ENCODE results near the gene MFNG.
"Not testable (repeated sequence)": the region's sequence is repeated elsewhere in the genome, so short reads cannot be mapped to it uniquely, and the experiment has no call there.

The MFNG gene

DNA sequence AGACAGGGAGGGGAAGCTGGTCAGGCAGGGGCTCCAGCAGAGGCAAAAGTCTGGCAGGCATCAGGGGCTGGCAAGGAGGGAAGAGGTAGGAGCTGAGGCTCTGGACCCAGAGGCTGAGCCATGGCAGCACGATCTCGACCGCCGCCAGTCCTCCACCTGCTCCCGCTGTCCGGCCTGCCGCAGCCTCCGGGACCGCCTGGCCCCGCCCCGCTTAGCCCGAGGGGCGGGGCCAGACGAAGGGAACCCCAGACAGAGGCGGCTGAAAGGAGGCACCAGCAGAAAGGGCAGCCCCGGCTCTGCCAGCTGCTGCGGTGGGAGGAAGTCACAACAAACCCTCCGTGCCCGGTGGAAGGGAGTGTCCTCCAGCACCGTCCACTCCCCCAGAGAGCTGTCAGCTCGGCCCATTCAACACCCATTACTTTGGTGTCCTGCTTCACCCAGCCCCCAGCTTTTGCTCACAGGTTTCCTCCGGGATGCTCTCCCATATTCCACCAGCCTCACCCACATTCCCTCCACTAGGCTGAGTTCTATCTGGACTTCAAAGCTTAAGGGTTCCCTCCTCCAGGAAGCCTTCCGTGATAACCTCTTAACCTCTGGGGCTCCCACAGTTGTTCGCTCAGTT lies at the start of gene MFNG:
MFNG (minus strand) TSS at position 161 of the 622 bp plus-strand sequence. CDS start 207 bp downstream, outside the sequence.
- DNase-seq (ENCODE audit: low read depth), result no peak

- no peak for DNase-seq (ENCODE audit: low read depth)
These were observed 49.0 kb upstream of the MFNG start for GRCh38 chr22:37535159-37535558.

DNA sequence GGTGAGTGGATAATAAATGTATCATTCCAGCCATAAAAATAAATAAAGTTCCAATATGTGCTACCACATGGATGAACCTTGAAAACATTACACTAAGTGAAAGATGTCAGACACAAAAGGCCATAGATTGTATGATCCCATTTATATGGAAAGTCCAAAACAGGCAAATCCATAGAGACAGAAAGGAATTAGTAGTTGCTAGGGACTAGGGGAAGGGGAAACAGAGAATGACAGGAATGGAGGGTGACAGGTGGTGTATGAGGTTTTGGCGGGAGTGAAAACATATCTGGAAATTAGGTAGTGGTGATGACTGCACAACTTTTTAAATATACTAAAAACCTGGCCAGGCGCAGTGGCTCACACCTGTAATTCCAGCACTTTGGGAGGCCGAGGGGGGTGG lies 48.3 kb upstream of the MFNG start:
- no peak for DNase-seq (ENCODE audit: low read depth)

DNA sequence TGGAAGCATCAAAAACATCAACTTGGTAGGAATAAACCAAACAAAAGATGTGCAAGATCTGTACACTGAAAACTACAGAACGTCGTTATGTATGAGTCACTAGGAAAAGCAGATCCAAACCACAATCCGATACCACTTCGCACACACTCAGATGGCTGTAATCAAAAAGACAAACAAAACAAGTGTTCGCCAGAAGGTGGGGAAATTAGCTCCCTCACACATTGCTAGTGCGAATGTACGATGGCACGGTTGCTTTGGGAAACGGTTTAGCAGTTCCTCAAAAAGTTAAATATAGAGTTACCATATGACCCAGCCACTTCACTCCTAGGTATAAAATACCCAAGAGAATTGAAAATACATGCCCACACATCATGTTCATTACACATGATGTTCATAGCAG lies 47.8 kb upstream of the MFNG start:
- DNase-seq (ENCODE audit: low read depth), result peak; percentile 53

DNA sequence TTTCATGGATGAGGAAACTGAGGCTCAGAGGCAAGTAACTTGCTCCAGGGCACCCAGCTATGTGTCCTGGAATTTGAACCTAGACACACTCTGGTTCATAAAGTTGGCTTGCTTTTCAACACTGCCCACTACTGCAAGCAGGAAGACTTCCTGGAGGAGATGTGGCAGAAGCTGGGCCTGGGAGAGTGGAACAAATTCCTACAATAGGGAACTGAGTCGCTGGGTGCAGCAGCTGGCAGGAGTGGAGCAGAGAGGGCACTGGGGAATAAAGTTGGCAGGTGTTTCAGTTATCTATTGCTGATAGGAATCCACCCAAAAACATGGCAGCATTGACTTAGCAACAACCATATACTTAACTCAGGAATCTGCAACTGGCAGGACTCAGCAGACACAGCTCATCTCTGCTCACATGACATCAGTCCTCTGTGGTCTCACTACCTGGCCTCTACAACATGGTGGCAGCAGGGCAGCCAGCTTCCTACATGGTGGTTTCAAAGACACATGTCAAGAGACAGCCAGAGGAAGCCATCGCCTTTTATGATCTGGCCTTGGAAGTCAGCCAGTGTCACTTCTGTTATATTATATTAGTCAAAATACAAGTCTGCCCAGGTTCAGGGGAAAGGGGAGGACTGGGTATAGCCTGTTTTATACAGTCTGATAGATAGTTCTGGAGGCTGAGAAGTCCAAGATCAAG lies 43.6 kb upstream of the MFNG start:
- DNase-seq (ENCODE audit: low read depth), result no peak

GRCh38 chr22:37527952-37528351 lies 41.8 kb upstream of the MFNG start:
- DNase-seq (ENCODE audit: low read depth), result not testable (repeated sequence)

GRCh38 chr22:37527081-37527752 lies 41.0 kb upstream of the MFNG start:
- DNase-seq (ENCODE audit: low read depth), result not testable (repeated sequence)

- DNase-seq (ENCODE audit: low read depth), result no peak
These were observed 40.2 kb upstream of the MFNG start for GRCh38 chr22:37526376-37526775.

DNA sequence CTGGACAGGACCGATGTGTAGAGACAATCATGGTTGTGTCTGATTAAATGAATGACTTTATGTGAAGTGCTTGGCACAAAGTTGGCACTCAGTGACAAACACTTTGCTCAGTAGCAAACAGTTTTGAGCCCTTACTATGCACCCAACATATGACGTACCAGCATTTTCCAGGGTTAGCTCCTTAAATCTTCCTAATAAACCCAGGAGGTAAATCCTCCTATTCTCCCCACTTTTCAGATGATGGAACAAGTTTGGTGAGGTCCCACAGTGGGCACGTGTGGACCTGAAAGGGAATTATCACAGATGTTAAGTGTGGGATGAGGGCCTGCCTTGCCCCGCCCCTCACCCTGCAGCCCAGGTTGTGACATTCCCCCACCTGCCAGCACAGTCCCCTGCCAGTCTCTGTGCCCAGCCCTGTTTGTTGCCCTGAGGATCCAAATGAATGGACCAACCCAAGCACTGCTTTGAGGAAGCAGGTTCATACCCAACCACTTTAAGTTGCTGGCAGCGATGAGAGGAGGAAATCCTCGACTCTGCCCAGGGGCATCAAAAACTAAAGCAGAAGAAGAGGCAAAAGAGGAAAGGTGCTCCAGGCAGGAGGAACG lies 39.7 kb upstream of the MFNG start:
- no peak for DNase-seq (ENCODE audit: low read depth)

GRCh38 chr22:37525073-37525745 lies 39.0 kb upstream of the MFNG start:
- DNase-seq (ENCODE audit: low read depth), result peak; percentile 54

DNA sequence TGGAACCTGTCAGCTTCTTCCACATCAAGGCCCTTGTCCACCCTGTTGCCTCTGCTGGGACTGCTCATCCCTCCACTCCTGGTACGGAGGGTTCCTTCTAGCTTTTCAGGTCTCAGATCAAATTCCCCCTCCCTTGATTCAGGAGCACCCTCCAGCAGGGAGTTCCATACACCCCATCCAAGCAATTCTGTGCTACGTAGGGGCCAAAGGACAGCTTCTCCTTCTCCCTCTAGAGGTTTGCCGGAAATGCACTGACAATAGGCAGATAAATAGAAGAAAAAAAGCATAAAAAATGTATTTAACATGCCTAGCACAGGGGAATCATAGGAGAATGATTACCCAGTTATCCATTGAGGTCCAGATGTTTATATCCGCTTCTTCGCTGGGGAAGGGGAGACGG lies 36.3 kb upstream of the MFNG start:
- no peak for DNase-seq (ENCODE audit: low read depth)

- no peak for DNase-seq (ENCODE audit: low read depth)
These were observed 35.1 kb upstream of the MFNG start for GRCh38 chr22:37521236-37521739.

GRCh38 chr22:37520776-37521191 lies 34.6 kb upstream of the MFNG start:
- DNase-seq (ENCODE audit: low read depth), result no peak

GRCh38 chr22:37519268-37520195 lies 33.3 kb upstream of the MFNG start, which contains the start of gene CARD10:
TSS of gene CARD10 (minus strand) at chr22:37519415. CDS start at chr22:37519200, 215 bp downstream.
- no peak for DNase-seq (ENCODE audit: low read depth)

- DNase-seq (ENCODE audit: low read depth), result no peak
These were observed 32.5 kb upstream of the MFNG start for GRCh38 chr22:37518509-37519267.

DNA sequence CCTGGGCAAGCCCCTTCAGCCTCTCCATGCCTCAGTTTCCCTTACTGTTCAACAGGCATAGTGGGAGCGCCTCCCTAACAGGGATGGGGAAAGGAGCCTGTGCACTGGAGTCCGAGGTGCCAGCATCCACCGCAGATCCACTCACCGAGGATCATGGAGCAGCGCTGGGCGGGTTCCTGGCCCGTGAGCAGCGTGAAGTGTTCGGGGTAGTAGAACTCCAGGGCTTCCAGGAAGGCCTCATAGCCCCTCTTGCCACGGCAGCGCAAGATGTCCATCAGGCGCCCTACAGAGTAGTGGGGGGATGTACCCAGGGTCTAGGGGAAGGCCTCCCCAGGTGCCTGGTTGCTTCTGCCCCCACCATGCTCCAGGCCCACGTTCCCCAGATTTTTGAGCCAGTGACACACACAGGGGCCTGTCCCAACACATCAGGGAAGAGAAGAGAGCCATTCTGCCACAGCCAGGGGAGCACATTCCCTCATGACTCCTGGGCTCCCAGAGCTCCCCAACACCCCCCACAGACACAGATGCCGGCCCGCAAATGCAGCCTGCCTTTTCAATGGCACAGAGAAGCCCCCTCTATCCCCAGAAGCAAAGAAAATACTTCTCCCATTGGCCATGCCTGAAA lies 31.8 kb upstream of the MFNG start:
- DNase-seq (ENCODE audit: low read depth), result no peak

DNA sequence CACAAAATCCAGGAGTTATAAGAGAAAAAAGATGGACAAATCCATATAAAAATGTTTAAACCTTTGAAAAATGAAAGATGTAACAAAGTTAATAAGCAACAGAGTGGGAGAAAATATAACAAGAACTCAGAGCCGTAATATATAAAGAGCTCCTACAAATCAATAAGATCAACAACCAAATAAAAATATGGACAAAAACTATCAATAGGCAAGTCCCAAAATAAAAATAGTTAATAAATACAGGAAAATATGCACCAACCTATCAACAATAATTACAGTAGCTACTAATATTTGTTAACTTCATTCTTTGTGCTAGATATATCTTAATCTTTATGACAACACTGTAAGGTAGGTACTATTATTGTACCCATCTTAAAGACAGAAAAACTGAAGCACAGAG lies 30.3 kb upstream of the MFNG start:
- no peak for DNase-seq (ENCODE audit: low read depth)

GRCh38 chr22:37515901-37516300 lies 29.7 kb upstream of the MFNG start:
- DNase-seq (ENCODE audit: low read depth), result no peak

- no peak for DNase-seq (ENCODE audit: low read depth)
These were observed 28.4 kb upstream of the MFNG start for GRCh38 chr22:37514526-37515051.

All from HS-5 (cell line).